ENCODE measurements around the gene RNF114.

DNA sequence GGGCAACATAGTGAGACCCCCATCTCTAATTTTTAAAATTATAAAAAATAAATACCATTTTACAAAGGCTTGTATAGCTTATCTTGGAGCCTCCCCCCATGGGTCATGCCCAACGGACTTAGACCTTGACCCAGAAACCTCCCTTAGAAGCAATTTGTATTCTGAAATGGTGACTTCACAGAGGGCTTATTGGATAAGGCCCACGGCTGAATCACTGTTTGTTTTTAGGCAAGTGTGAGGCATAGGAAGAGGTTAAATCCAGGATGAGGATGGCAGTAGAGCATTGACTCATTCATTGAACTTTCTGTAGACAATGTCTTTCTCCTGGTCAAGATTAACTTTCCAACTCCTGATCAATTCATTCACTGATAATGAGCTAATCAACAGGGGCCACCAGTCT is 40.3 kb downstream of the RNF114 start:
- no peak for TF ChIP-seq POLR2A (IDR thresholded peaks at IDR 0.05)
- TF ChIP-seq, protein P1, sequence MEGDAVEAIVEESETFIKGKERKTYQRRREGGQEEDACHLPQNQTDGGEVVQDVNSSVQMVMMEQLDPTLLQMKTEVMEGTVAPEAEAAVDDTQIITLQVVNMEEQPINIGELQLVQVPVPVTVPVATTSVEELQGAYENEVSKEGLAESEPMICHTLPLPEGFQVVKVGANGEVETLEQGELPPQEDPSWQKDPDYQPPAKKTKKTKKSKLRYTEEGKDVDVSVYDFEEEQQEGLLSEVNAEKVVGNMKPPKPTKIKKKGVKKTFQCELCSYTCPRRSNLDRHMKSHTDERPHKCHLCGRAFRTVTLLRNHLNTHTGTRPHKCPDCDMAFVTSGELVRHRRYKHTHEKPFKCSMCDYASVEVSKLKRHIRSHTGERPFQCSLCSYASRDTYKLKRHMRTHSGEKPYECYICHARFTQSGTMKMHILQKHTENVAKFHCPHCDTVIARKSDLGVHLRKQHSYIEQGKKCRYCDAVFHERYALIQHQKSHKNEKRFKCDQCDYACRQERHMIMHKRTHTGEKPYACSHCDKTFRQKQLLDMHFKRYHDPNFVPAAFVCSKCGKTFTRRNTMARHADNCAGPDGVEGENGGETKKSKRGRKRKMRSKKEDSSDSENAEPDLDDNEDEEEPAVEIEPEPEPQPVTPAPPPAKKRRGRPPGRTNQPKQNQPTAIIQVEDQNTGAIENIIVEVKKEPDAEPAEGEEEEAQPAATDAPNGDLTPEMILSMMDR (IDR thresholded peaks at IDR 0.05): no peak
